GM19467 (cell line): Measurements from ENCODE around the gene SGCA.

Experiments
- ATAC-seq: cut with Tn5 transposase; IDR thresholded peaks from one replicate; pipeline ENCODE4 v1.9.1; 2021; ENCODE audit warnings: mild to moderate bottlenecking, moderate library complexity; ENCODE audit not compliant: unreplicated experiment

The SGCA gene

DNA sequence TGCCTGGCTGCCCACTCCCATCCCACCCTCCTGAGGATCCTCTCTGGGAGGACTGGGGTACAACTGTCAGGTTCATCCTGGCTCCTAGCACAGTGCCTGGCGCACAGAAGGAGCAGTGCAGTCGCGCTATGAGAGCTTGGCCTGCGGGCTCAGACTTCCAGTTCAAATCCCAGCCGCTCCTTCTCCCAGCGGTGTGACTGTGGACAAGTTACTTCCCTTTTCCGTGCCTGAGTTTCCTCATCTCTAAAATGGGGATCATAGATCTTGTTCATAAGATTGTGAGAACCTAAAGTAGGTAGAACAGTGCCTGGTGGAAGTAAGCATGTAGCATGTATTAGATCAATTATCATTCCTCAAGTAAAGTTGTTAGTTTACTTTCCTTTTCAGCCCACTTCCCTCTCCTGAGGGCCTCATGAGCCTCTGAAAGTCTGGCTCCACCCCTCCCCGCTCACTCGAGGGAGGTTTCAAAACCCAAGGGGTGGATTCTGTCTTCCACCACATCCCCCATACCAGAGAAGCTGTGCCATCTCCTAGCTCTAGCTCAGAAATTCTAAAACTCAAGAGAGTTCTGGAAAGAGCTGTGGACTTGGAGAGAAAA is 55.6 kb downstream of the SGCA start:
- ATAC-seq, result no peak

DNA sequence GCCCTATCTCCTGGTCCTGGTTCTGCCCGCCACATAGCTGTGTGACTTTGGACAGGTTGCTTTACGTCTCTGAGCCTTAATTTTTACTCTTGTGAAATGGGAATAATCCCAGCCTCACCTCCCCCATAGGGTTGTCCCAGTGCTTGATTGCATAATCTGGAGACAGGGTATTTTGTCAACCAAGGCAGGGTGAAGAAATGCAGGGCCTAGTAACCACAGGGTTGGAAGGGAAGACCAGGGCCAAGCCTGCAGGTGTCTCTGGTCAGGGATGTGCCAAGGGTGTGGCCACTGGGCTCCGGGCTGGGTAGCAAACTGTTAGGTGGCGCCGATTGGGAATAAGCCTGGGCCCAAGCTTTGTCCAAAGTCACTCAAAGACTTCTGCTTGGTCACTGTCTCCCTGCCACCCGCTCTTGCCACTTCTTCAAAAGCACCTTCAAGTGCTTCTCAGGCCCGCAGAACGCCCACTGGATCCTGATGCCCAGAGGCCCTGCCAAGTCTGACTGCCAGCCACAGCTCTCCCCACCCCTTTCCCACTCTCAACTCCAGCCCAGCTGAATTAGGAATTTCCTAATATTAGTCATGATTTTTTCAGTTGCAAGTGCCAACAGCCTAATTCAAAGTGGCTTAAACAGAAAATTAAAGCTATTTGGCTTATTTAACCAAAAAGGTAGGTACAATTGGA is 56.2 kb downstream of the SGCA start:
- ATAC-seq, result no peak

DNA sequence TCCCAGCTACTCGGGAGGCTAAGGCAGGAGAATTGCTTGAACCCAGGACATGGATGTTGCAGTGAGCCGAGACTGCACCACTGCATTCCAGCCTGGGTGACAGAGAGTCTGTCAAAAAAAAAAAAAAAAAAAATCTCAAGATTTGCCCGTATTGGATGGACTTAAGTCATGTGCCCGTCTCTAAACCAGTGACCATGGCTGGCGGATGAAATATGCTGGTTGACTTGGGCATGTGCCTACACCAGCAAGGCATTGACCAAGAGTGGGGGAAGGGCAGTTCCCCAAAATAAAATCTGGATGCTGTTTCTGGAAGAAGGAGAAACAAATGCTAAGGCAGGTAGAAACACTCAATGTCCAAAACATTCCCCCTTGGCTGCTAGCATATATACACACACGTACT is 57.1 kb downstream of the SGCA start:
- no peak for ATAC-seq
